H9 (cell line): ENCODE measurements around the gene PRDX4. TPM values are rescaled to one million over a fixed set of nuclear protein-coding genes. Genes with fewer than 3 reads are reported as not detected.

Source experiments
- DNase-seq: peaks from one replicate; pipeline ENCODE4 v3.0.0-alpha.2; 2017
- H2AFZ ChIP-seq: one replicate; pipeline ENCODE4 v1.6.1; 2013; ENCODE audit warnings: mild to moderate bottlenecking, low read length, control low read depth, moderate library complexity
- H2AK5ac ChIP-seq: 2 replicates; pipeline ENCODE4 v1.6.1; 2013; ENCODE audit warnings: low read length, control low read depth, mixed read lengths; ENCODE audit not compliant: insufficient read length
- H2BK120ac ChIP-seq: one replicate; pipeline ENCODE4 v1.6.1; 2013; ENCODE audit warnings: low read depth, mild to moderate bottlenecking, low read length, control low read depth, inconsistent platforms; ENCODE audit not compliant: poor library complexity, severe bottlenecking
- H2BK12ac ChIP-seq: 2 replicates; pipeline ENCODE4 v1.6.1; 2013; ENCODE audit warnings: low read length, control low read depth, mixed read lengths, low read depth; ENCODE audit not compliant: insufficient read length
- H2BK15ac ChIP-seq: 2 replicates; pipeline ENCODE4 v1.6.1; 2013; ENCODE audit warnings: low read depth, low read length, control low read depth
- H2BK20ac ChIP-seq: one replicate; pipeline ENCODE4 v1.6.1; 2013; ENCODE audit warnings: low read depth, mild to moderate bottlenecking, low read length, control low read depth, inconsistent platforms; ENCODE audit not compliant: poor library complexity, severe bottlenecking
- H2BK5ac ChIP-seq: 2 replicates; pipeline ENCODE4 v1.6.1; 2013; ENCODE audit warnings: low read length, control low read depth, mixed read lengths; ENCODE audit not compliant: insufficient read length
- H3K14ac ChIP-seq: 2 replicates; pipeline ENCODE4 v1.6.1; 2013; ENCODE audit warnings: low read length, control low read depth; ENCODE audit not compliant: insufficient read depth
- H3K18ac ChIP-seq: 2 replicates; pipeline ENCODE4 v1.6.1; 2013; ENCODE audit warnings: low read depth, mild to moderate bottlenecking, mixed read lengths, low read length, control low read depth; ENCODE audit not compliant: insufficient read length
- H3K23ac ChIP-seq: 2 replicates; pipeline ENCODE4 v1.6.1; 2013; ENCODE audit warnings: low read length, control low read depth, mixed read lengths, low read depth; ENCODE audit not compliant: insufficient read length
- H3K23me2 ChIP-seq: 2 replicates; pipeline ENCODE4 v1.6.1; 2013; ENCODE audit warnings: low read depth, mild to moderate bottlenecking, mixed read lengths, low read length, control low read depth; ENCODE audit not compliant: insufficient read length, poor library complexity, severe bottlenecking
- H3K27ac ChIP-seq: 2 replicates; pipeline ENCODE4 v1.5.1; 2013; ENCODE audit warnings: low read length, control low read depth, mixed read lengths, low read depth; ENCODE audit not compliant: insufficient read length
- H3K27me3 ChIP-seq: 2 replicates; pipeline ENCODE4 v1.6.1; 2013; ENCODE audit warnings: low read length, control low read depth, inconsistent platforms; ENCODE audit not compliant: insufficient read depth
- H3K4ac ChIP-seq: 2 replicates; pipeline ENCODE4 v1.6.1; 2013; ENCODE audit warnings: low read depth, mild to moderate bottlenecking, control low read depth, inconsistent platforms, low read length, moderate library complexity
- H3K4me1 ChIP-seq: 2 replicates; pipeline ENCODE4 v1.6.1; 2013; ENCODE audit warnings: low read length, control low read depth, inconsistent platforms; ENCODE audit not compliant: insufficient read depth
- H3K4me2 ChIP-seq: 2 replicates; pipeline ENCODE4 v1.6.1; 2013; ENCODE audit warnings: low read length, control low read depth, mixed read lengths; ENCODE audit not compliant: insufficient read length, insufficient read depth
- H3K56ac ChIP-seq: 2 replicates; pipeline ENCODE4 v1.6.1; 2013; ENCODE audit warnings: low read depth, mild to moderate bottlenecking, mixed read lengths, low read length, control low read depth; ENCODE audit not compliant: insufficient read length
- H3K79me1 ChIP-seq: 2 replicates; pipeline ENCODE4 v1.6.1; 2013; ENCODE audit warnings: low read depth, mild to moderate bottlenecking, moderate library complexity, low read length, control low read depth, inconsistent platforms; ENCODE audit not compliant: insufficient read depth, poor library complexity, severe bottlenecking
- H3K79me2 ChIP-seq: 2 replicates; pipeline ENCODE4 v1.6.1; 2013; ENCODE audit warnings: low read length, control low read depth, inconsistent platforms; ENCODE audit not compliant: insufficient read depth
- H3K9ac ChIP-seq: 2 replicates; pipeline ENCODE4 v1.6.1; 2013; ENCODE audit warnings: low read length, control low read depth, mixed read lengths; ENCODE audit not compliant: insufficient read length; ENCODE audit errors: extremely low read depth
- H3K9me3 ChIP-seq: one replicate; pipeline ENCODE4 v1.6.1; 2013; ENCODE audit warnings: low read depth, low read length, inconsistent platforms; ENCODE audit not compliant: control insufficient read depth
- H3T11ph ChIP-seq: one replicate; pipeline ENCODE4 v1.6.1; 2013; ENCODE audit warnings: mild to moderate bottlenecking, low read length, control low read depth, inconsistent platforms
- H4K20me1 ChIP-seq: one replicate; pipeline ENCODE4 v1.6.1; 2013; ENCODE audit not compliant: control insufficient read depth, insufficient read length, insufficient read depth
- H4K5ac ChIP-seq: 2 replicates; pipeline ENCODE4 v1.6.1; 2013; ENCODE audit warnings: low read depth, mild to moderate bottlenecking, mixed read lengths, low read length, control low read depth; ENCODE audit not compliant: insufficient read length
- H4K8ac ChIP-seq: replicated peaks from 2 replicates; pipeline ENCODE4 v1.6.1; 2013; ENCODE audit warnings: low read length, control low read depth, mixed read lengths, low read depth; ENCODE audit not compliant: insufficient read length
- H4K91ac ChIP-seq: 2 replicates; pipeline ENCODE4 v1.6.1; 2013; ENCODE audit warnings: low read depth, mild to moderate bottlenecking, moderate library complexity, mixed read lengths, low read length, control low read depth; ENCODE audit not compliant: insufficient read length
- H3K27ac Mint-ChIP-seq, 3 experiments: 2 replicates in 2 of 3; 3 replicates in 1 of 3; pipeline ENCODE4 v1.8.0; 2020 to 2021; ENCODE audit warnings: mixed read lengths in 3 of 3, mild to moderate bottlenecking in 1 of 3, moderate library complexity in 1 of 3
- H3K27me3 Mint-ChIP-seq: 2 replicates; pipeline ENCODE4 v1.8.0; 2021; ENCODE audit warnings: low read depth, mild to moderate bottlenecking, moderate library complexity, mixed read lengths
- H3K36me3 Mint-ChIP-seq, 3 experiments: 2 replicates in 2 of 3; 3 replicates in 1 of 3; pipeline ENCODE4 v1.8.0; 2020 to 2021; ENCODE audit warnings: low read depth in 3 of 3, mixed read lengths in 3 of 3; ENCODE audit not compliant: insufficient read depth in 1 of 3
- H3K4me1 Mint-ChIP-seq, 2 experiments: 2 replicates each; pipeline ENCODE4 v1.8.0; 2020; ENCODE audit warnings: mixed read lengths in 2 of 2
- H3K4me3 Mint-ChIP-seq, 2 experiments: 2 replicates in 1 of 2; 3 replicates in 1 of 2; pipeline ENCODE4 v1.8.0; 2020 to 2021; ENCODE audit warnings: mild to moderate bottlenecking in 2 of 2, mixed read lengths in 2 of 2, moderate library complexity in 1 of 2
- H3K9me3 Mint-ChIP-seq, 2 experiments: 2 replicates in 1 of 2; 3 replicates in 1 of 2; pipeline ENCODE4 v1.8.0; 2020; ENCODE audit warnings: mild to moderate bottlenecking in 2 of 2, mixed read lengths in 2 of 2, moderate library complexity in 1 of 2
- WGBS: extraction: QIAGEN DNeasy Blood & Tissue Kit; methylation state at CpG from one replicate; pipeline ENCODE4 v1.1.7; 2013; ENCODE audit warnings: missing lambda C conversion rate, low lambda C conversion rate, mixed read lengths; ENCODE audit not compliant: insufficient read length; ENCODE audit errors: extremely low coverage; 5-methylcytosine and 5-hydroxymethylcytosine counted together
- total RNA-seq: library from RNA; stranded (reverse); gene quantifications from 2 replicates; pipeline ENCODE4 v1.2.1, GENCODE V29; 2021
- TF ChIP-seq, protein P1 (sequence below): fragments of 200-600 bp; sonication (generic); conservative IDR thresholded peaks from 3 replicates; pipeline ENCODE4 v1.8.0; 2021; ENCODE audit warnings: antibody characterized with exemption, mild to moderate bottlenecking

Gene PRDX4
- total RNA-seq, 1 experiment from 2014 or later, result 256 TPM

DNA sequence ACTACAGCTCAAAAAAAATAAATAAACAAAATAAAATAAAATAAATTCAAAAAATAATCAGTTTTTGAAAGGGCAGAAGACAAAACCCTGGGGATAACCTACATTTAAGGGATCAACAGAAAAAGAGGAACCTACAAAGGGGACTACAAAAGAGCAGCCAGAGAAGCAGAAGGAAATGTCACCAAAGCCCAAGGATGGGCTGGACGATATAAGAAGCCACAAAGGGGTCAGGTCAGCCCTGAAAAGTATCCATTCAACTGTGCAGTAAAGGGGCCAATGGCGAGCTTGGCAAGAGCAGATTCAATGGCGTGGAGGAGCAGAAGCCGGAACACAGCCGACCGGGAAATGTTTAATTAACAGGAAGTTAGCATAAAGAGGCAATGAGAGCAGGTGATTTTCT lies 58.9 kb downstream of the PRDX4 start:
- Histone ChIP-seq H3K18ac (no peak overlapping the region), H3K23ac (no peak overlapping the region), H3K27ac (no peak overlapping the region), H4K20me1 (no peaks in the 10 kb centered on the region), H2BK5ac (no peak overlapping the region), H4K91ac (no peak overlapping the region), H2BK12ac (no peak overlapping the region), H3K23me2 (no peaks in the 10 kb centered on the region), H3K79me2 (no peaks in the 10 kb centered on the region), H3K4me2 (no peak overlapping the region), H2BK20ac (no peak overlapping the region), H3K79me1 (no peaks in the 10 kb centered on the region), H3K14ac (no peak overlapping the region), H3K9ac (no peak overlapping the region), H2BK15ac (no peak overlapping the region), H2AFZ (no peak overlapping the region), H3K9me3 (no peaks in the 10 kb centered on the region), H2BK120ac (no peak overlapping the region), H3K4me1 (no peaks in the 10 kb centered on the region), H3K27me3 (no peaks in the 10 kb centered on the region), H3K4ac (no peak overlapping the region), H2AK5ac (no peak overlapping the region), H4K5ac (no peak overlapping the region), H3K56ac (no peak overlapping the region), H4K8ac (no peak overlapping the region), H3T11ph (no peak overlapping the region)
- Mint-ChIP-seq H3K27ac (no peak overlapping the region; a peak in 1 of 7 replicates), H3K27me3 (no peaks in the 10 kb centered on the region), H3K9me3 (no peaks in the 10 kb centered on the region), H3K4me3 (no peak overlapping the region), H3K4me1 (no peaks in the 10 kb centered on the region), H3K36me3 (peaks cover 5 to 64% (median 29%) of the 10 kb centered on the region in 3 experiments; a peak in 6 of 7 replicates)
- TF ChIP-seq, protein P1, sequence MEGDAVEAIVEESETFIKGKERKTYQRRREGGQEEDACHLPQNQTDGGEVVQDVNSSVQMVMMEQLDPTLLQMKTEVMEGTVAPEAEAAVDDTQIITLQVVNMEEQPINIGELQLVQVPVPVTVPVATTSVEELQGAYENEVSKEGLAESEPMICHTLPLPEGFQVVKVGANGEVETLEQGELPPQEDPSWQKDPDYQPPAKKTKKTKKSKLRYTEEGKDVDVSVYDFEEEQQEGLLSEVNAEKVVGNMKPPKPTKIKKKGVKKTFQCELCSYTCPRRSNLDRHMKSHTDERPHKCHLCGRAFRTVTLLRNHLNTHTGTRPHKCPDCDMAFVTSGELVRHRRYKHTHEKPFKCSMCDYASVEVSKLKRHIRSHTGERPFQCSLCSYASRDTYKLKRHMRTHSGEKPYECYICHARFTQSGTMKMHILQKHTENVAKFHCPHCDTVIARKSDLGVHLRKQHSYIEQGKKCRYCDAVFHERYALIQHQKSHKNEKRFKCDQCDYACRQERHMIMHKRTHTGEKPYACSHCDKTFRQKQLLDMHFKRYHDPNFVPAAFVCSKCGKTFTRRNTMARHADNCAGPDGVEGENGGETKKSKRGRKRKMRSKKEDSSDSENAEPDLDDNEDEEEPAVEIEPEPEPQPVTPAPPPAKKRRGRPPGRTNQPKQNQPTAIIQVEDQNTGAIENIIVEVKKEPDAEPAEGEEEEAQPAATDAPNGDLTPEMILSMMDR, result no peak
- DNase-seq, result no peak
- no CpG with 5 or more reads among the region's 6 CpGs for WGBS
